GM12872 (cell line): Measurements from ENCODE around the gene SNX27.

ENCODE experiments used
- TF ChIP-seq, protein P1 (sequence below): IDR thresholded peaks from 3 replicates; pipeline ENCODE4 v1.5.1; 2011; ENCODE audit warnings: low read depth, mild to moderate bottlenecking, low read length, moderate library complexity; ENCODE audit not compliant: insufficient read depth

The SNX27 gene

GRCh38 chr1:151681923-151682322 is 70.1 kb downstream of the SNX27 start:
- TF ChIP-seq, protein P1, sequence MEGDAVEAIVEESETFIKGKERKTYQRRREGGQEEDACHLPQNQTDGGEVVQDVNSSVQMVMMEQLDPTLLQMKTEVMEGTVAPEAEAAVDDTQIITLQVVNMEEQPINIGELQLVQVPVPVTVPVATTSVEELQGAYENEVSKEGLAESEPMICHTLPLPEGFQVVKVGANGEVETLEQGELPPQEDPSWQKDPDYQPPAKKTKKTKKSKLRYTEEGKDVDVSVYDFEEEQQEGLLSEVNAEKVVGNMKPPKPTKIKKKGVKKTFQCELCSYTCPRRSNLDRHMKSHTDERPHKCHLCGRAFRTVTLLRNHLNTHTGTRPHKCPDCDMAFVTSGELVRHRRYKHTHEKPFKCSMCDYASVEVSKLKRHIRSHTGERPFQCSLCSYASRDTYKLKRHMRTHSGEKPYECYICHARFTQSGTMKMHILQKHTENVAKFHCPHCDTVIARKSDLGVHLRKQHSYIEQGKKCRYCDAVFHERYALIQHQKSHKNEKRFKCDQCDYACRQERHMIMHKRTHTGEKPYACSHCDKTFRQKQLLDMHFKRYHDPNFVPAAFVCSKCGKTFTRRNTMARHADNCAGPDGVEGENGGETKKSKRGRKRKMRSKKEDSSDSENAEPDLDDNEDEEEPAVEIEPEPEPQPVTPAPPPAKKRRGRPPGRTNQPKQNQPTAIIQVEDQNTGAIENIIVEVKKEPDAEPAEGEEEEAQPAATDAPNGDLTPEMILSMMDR = no peak

- TF ChIP-seq, protein P1 = no peak
Measured at GRCh38 chr1:151684128-151684527, 72.3 kb downstream of the SNX27 start.

GRCh38 chr1:151686561-151686960 is 74.7 kb downstream of the SNX27 start:
- TF ChIP-seq, protein P1 = no peak

GRCh38 chr1:151689494-151689893 is 77.6 kb downstream of the SNX27 start:
- TF ChIP-seq, protein P1 = no peak

GRCh38 chr1:151692226-151692625 is 80.4 kb downstream of the SNX27 start:
- TF ChIP-seq, protein P1 = no peak

DNA sequence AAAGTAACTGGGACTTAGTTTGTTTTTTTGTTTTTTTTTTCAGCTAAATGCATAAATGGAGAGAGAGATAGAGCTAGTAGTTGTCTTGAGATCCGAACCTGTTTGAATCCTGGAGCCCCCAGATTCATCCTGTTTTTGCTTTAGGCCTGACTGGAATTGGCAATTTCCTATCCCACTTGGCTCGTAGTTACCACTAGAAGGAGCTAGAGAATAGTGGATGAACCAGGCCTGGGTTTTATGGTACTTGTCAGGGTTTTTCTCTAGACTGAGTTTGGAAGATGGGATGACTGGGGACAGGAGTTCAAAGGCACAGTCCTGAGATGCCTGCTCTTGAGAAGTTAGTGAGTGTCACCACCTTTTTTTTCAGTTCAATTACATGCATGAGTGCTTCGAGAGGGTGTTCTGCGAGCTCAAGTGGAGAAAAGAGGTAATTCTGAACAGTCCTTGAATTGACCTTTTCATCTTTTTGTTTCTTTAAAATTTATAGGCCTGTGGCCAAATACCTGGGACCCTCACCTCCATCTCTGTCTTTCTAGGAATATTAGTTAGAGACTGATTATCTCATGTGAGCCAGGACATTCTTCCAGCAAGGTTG is 81.3 kb downstream of the SNX27 start:
- TF ChIP-seq, protein P1 = peak; percentile 64

DNA sequence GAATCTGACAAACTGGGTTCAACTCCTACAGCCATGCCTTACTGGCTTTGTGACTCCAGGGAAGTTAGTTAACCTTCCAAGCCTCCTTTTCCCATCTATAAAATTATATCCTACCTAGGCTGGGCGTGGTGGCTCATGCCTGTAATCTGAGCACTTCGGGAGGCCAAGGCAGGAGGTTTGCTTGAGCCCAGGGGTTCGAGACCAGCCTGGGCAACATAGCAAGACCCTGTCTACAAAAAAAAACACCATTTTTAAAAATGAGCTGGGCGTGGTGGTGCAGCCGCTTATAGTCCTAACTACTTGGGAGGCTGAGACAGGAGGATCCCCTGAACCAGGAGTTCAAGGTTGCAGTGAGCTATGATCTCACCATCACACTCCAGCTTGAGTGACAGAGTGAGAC is 89.7 kb downstream of the SNX27 start:
- TF ChIP-seq, protein P1 = no peak

DNA sequence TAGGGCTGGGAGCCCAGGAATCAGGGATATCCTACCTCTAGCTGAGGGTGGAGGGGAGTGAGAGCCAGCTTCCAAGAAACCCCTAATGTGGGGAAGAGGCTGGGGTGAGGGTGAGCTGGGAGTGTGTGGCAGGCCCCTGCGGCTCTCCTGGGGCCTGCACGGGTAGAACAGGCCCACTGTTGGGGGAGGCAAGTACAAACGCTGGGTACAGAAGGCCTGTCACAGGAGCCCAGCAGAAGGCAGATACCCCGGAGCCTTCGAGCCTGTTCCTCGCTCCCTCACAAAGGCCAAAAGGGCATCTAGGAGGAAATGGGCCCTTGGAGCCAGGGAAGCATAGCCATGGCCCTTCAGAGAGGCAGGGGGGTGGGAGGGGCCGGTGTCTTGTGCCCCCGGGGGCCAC is 91.1 kb downstream of the SNX27 start:
- TF ChIP-seq, protein P1 = no peak
